GM23248 (cell line): Measurements from ENCODE around the gene RTP4. TPM values are rescaled to one million over a fixed set of nuclear protein-coding genes. Genes with fewer than 3 reads are reported as not detected.

Source experiments
- DNase-seq: peaks from one replicate; pipeline ENCODE4 v3.0.0-alpha.2; 2015
- H2AFZ ChIP-seq: fragments of 200-600 bp; sonication (generic); 2 replicates; pipeline ENCODE4 v1.6.1; 2016; ENCODE audit warnings: antibody characterized with exemption
- H3F3A ChIP-seq: fragments of 200-600 bp; sonication (generic); 2 replicates; pipeline ENCODE4 v1.6.1; 2016; ENCODE audit warnings: mild to moderate bottlenecking, antibody characterized with exemption, mixed run types; ENCODE audit not compliant: insufficient read depth
- H3K27ac ChIP-seq: fragments of 200-600 bp; sonication (generic); 2 replicates; pipeline ENCODE4 v1.5.1; 2016; ENCODE audit warnings: mild to moderate bottlenecking
- H3K27me3 ChIP-seq: fragments of 200-600 bp; sonication (generic); replicated peaks from 2 replicates; pipeline ENCODE4 v1.6.1; 2016; ENCODE audit warnings: mild to moderate bottlenecking; ENCODE audit not compliant: insufficient read depth
- H3K36me3 ChIP-seq: fragments of 200-600 bp; sonication (generic); 2 replicates; pipeline ENCODE4 v1.6.1; 2016; ENCODE audit warnings: low read depth, mild to moderate bottlenecking
- H3K4me1 ChIP-seq: fragments of 200-600 bp; sonication (generic); 2 replicates; pipeline ENCODE4 v1.6.1; 2016; ENCODE audit warnings: mild to moderate bottlenecking; ENCODE audit not compliant: insufficient read depth
- H3K4me2 ChIP-seq: fragments of 200-600 bp; sonication (generic); one replicate; pipeline ENCODE4 v1.6.1; 2016; ENCODE audit warnings: mild to moderate bottlenecking; ENCODE audit not compliant: unreplicated experiment
- H3K4me3 ChIP-seq: fragments of 200-600 bp; sonication (generic); 2 replicates; pipeline ENCODE4 v1.5.1; 2016; ENCODE audit warnings: mild to moderate bottlenecking
- H3K79me2 ChIP-seq: fragments of 200-600 bp; sonication (generic); 2 replicates; pipeline ENCODE4 v1.6.1; 2016; ENCODE audit warnings: mild to moderate bottlenecking; ENCODE audit not compliant: insufficient read depth
- H3K9ac ChIP-seq: fragments of 200-600 bp; sonication (generic); 2 replicates; pipeline ENCODE4 v1.6.1; 2016; ENCODE audit warnings: mild to moderate bottlenecking
- H3K9me2 ChIP-seq: fragments of 200-600 bp; sonication (generic); 2 replicates; pipeline ENCODE4 v1.6.1; 2016; ENCODE audit warnings: mixed run types, mild to moderate bottlenecking, moderate library complexity; ENCODE audit not compliant: insufficient read depth
- H3K9me3 ChIP-seq: fragments of 200-600 bp; sonication (generic); one replicate; pipeline ENCODE4 v1.6.1; 2017; ENCODE audit warnings: low read depth
- H4K20me1 ChIP-seq: fragments of 200-600 bp; sonication (generic); 2 replicates; pipeline ENCODE4 v1.6.0; 2016; ENCODE audit not compliant: insufficient read depth
- EZH2 ChIP-seq: fragments of 200-600 bp; sonication (generic); IDR thresholded peaks from 2 replicates; pipeline ENCODE4 v1.6.1; 2018; ENCODE audit warnings: antibody characterized with exemption, mild to moderate bottlenecking; ENCODE audit not compliant: insufficient read depth, poor library complexity, severe bottlenecking
- EZH2phosphoT487 ChIP-seq: fragments of 200-600 bp; sonication (generic); IDR thresholded peaks from 2 replicates; pipeline ENCODE4 v1.6.1; 2018; ENCODE audit warnings: antibody characterized with exemption, moderate library complexity, mild to moderate bottlenecking, low read depth; ENCODE audit not compliant: insufficient read depth
- WGBS, 2 experiments: methylation state at CpG; one replicate each; pipeline ENCODE4 v1.1.6; 2015 to 2017; ENCODE audit warnings: low lambda C conversion rate in 2 of 2, low coverage in 1 of 2; ENCODE audit errors: missing lambda C conversion rate in 2 of 2; 5-methylcytosine and 5-hydroxymethylcytosine counted together
- in situ Hi-C: fragments of 300-500 bp; cut with MboI; formaldehyde crosslinking; loops from 2 replicates; pipeline ENCODE4 v1.15.0; 2020
- polyA plus RNA-seq: library from polyadenylated mRNA; unstranded; fragments of >200 nt; fragmentation: Nextera tagmentation; extraction: Ambion mirVana; gene quantifications from 2 replicates; pipeline ENCODE4 v1.2.1, GENCODE V29; 2016
- total RNA-seq: library from RNA; depleted of rRNA; stranded (reverse); fragments of >200 nt; shearing (Covaris generic); gene quantifications from 2 replicates; pipeline ENCODE4 v1.2.3, GENCODE V29; 2014

The RTP4 gene
- total and polyA plus RNA-seq, 2 experiments from 2014 or later: 0.19 to 1.4 TPM

DNA sequence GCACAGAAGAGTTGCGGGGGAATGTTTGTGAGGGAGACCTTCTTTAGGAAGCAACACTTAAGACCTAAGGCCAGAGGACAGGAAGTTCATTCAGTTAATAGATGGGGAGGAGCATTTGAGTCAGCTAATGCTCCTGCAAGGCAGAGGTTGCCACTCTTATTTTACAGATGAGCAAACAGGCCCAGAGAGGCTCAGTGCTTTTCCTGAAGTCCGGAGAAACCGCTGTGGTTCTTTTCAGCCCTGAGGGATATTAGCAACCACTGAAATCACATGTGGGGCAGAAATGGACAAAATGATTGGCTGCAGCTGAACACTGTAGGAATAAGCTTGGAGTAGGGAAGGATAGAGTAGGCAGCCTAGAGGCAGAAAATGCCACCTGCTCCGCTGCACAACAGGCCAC, 33.3 kb upstream of the RTP4 start:
- Histone ChIP-seq H3K9me3 (no peaks in the 10 kb centered on the region), H3F3A (no peaks in the 10 kb centered on the region), H3K4me2 (no peak overlapping the region), H3K4me1 (no peaks in the 10 kb centered on the region), H2AFZ (no peak overlapping the region), H3K27ac (no peak overlapping the region), H4K20me1 (no peaks in the 10 kb centered on the region), H3K9me2 (no peaks in the 10 kb centered on the region), H3K79me2 (no peaks in the 10 kb centered on the region), H3K4me3 (no peak overlapping the region), H3K9ac (no peak overlapping the region), H3K36me3 (no peaks in the 10 kb centered on the region), H3K27me3 (peaks cover 15% of the 10 kb centered on the region)
- WGBS, 2 experiments: 95 to 97% methylated on average over 4 of the region's 4 CpGs
- TF ChIP-seq EZH2phosphoT487: no peak
- no peak for TF ChIP-seq EZH2
- in situ Hi-C loops: no loop called here
- DNase-seq: no peak

- Histone ChIP-seq H3K4me3 (no peak overlapping the region), H3K4me1 (no peaks in the 10 kb centered on the region), H4K20me1 (no peaks in the 10 kb centered on the region), H3K4me2 (no peak overlapping the region), H3K27me3 (peaks cover 15% of the 10 kb centered on the region), H3K9ac (no peak overlapping the region), H3K9me2 (no peaks in the 10 kb centered on the region), H3K27ac (no peak overlapping the region), H3K36me3 (no peaks in the 10 kb centered on the region), H2AFZ (no peak overlapping the region), H3F3A (no peaks in the 10 kb centered on the region), H3K79me2 (no peaks in the 10 kb centered on the region), H3K9me3 (no peaks in the 10 kb centered on the region)
- no peak for DNase-seq
- in situ Hi-C loops: no loop called here
- WGBS, 2 experiments: 54 to 66% methylated on average over 3 of the region's 3 CpGs
- TF ChIP-seq EZH2phosphoT487 (no peak), EZH2 (no peak)
Observed at GRCh38 chr3:187336322-187336721, 31.9 kb upstream of the RTP4 start.

- Histone ChIP-seq H2AFZ (no peak overlapping the region), H3K9me3 (no peaks in the 10 kb centered on the region), H3K36me3 (no peaks in the 10 kb centered on the region), H3K27me3 (peaks cover 15% of the 10 kb centered on the region), H3K9ac (no peak overlapping the region), H3K27ac (no peak overlapping the region), H3K4me1 (no peaks in the 10 kb centered on the region), H3K79me2 (no peaks in the 10 kb centered on the region), H4K20me1 (no peaks in the 10 kb centered on the region), H3F3A (no peaks in the 10 kb centered on the region), H3K9me2 (no peaks in the 10 kb centered on the region), H3K4me3 (no peak overlapping the region), H3K4me2 (no peak overlapping the region)
- in situ Hi-C loops: no loop called here
- TF ChIP-seq EZH2: no peak
- no peak for TF ChIP-seq EZH2phosphoT487
- WGBS, 2 experiments: 55 to 73% methylated on average over 1 of the region's 1 CpG
- no peak for DNase-seq
Observed at GRCh38 chr3:187340578-187340977, 27.6 kb upstream of the RTP4 start.

- no peaks in the 10 kb centered on the region for H3K9me2 ChIP-seq
- no peaks in the 10 kb centered on the region for H3K9me3 ChIP-seq
- TF ChIP-seq EZH2 (no peak), EZH2phosphoT487 (no peak)
- no peak overlapping the region for H3K27ac ChIP-seq
- in situ Hi-C loops: no loop called here
- H3K4me2 ChIP-seq: no peak overlapping the region
- H2AFZ ChIP-seq: no peak overlapping the region
- 43 to 58% methylated on average over 4 of the region's 4 CpGs for WGBS, 2 experiments
- no peaks in the 10 kb centered on the region for H3K4me1 ChIP-seq
- H3K4me3 ChIP-seq: no peak overlapping the region
- H3K79me2 ChIP-seq: no peaks in the 10 kb centered on the region
- H3K36me3 ChIP-seq: no peaks in the 10 kb centered on the region
- H3K9ac ChIP-seq: no peak overlapping the region
- H4K20me1 ChIP-seq: no peaks in the 10 kb centered on the region
- DNase-seq: no peak
- no peaks in the 10 kb centered on the region for H3F3A ChIP-seq
- peaks cover 15% of the 10 kb centered on the region for H3K27me3 ChIP-seq
Observed at GRCh38 chr3:187342255-187342654, 25.9 kb upstream of the RTP4 start.

DNA sequence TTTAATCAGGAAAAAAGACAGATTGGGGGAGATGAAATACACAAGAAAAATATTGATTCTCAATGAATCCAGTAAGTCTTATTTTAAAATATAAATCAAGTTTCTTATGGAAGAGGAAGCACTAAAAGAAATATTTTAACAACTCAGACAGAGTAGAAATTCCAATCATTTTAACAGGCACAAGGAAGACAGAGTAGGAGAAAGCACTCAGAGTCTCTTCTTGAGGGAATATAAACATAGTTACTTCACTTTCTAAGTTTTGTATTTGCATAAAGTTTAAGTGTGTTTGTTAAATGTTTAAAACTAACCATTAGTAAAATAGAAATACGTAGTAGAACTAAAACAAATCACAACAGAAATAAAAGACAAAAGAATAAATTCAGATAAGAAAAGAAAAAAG, 24.5 kb upstream of the RTP4 start:
- H3K36me3 ChIP-seq: no peaks in the 10 kb centered on the region
- no peak overlapping the region for H3K9ac ChIP-seq
- no peak overlapping the region for H2AFZ ChIP-seq
- WGBS, 2 experiments: 55 to 67% methylated on average over 1 of the region's 1 CpG
- H3K27me3 ChIP-seq: peaks cover 7% of the 10 kb centered on the region
- TF ChIP-seq EZH2 (no peak), EZH2phosphoT487 (no peak)
- in situ Hi-C loops: no loop called here
- DNase-seq: no peak
- no peaks in the 10 kb centered on the region for H3K4me1 ChIP-seq
- H3K4me3 ChIP-seq: no peak overlapping the region
- H4K20me1 ChIP-seq: no peaks in the 10 kb centered on the region
- H3K4me2 ChIP-seq: no peak overlapping the region
- H3K27ac ChIP-seq: no peak overlapping the region
- H3K9me2 ChIP-seq: no peaks in the 10 kb centered on the region
- H3F3A ChIP-seq: no peaks in the 10 kb centered on the region
- H3K79me2 ChIP-seq: no peaks in the 10 kb centered on the region
- no peaks in the 10 kb centered on the region for H3K9me3 ChIP-seq
